ENCODE data around the gene C20orf144.

C20orf144 gene

GRCh38 chr20:33704197-33704924 lies 42.2 kb downstream of the C20orf144 start:
- no peak for TF ChIP-seq CTCF (IDR thresholded peaks at IDR 0.05; ENCODE audit: control extremely low read depth, extremely low read depth, low read depth, missing control alignments)
- POLR2A ChIA-PET = interaction anchor here (0.6 kb wide), 1 partner anchor 8 kb away, joined by 5 read pairs; no protein-coding TSS in a partner anchor
- CTCF ChIA-PET = interaction anchor here (0.9 kb wide), 1 partner anchor 19 kb away, joined by 3 read pairs; no protein-coding TSS in a partner anchor
- no peak for DNase-seq (ENCODE audit: extremely low spot score)

- DNase-seq (ENCODE audit: extremely low spot score) = no peak
- ChIA-PET POLR2A (no interaction called here), CTCF (no interaction called here)
- TF ChIP-seq CTCF (IDR thresholded peaks at IDR 0.05; ENCODE audit: control extremely low read depth, extremely low read depth, low read depth, missing control alignments) = no peak
Observed at GRCh38 chr20:33707668-33708067, 45.5 kb downstream of the C20orf144 start.

GRCh38 chr20:33709398-33709797 lies 47.3 kb downstream of the C20orf144 start:
- no peak for DNase-seq (ENCODE audit: extremely low spot score)
- POLR2A ChIA-PET = no interaction called here
- no peak for TF ChIP-seq CTCF (IDR thresholded peaks at IDR 0.05; ENCODE audit: control extremely low read depth, extremely low read depth, low read depth, missing control alignments)
- CTCF ChIA-PET = interaction anchor here (1.0 kb wide), 1 partner anchor 14 kb away, joined by 3 read pairs; no protein-coding TSS in a partner anchor

- no peak for DNase-seq (ENCODE audit: extremely low spot score)
- TF ChIP-seq CTCF (IDR thresholded peaks at IDR 0.05; ENCODE audit: control extremely low read depth, extremely low read depth, low read depth, missing control alignments) = no peak
- ChIA-PET CTCF (no interaction called here), POLR2A (interaction anchor here (0.6 kb wide), 1 partner anchor 304 kb away, joined by 3 read pairs; no protein-coding TSS in a partner anchor)
Observed at GRCh38 chr20:33709905-33710541, 47.9 kb downstream of the C20orf144 start.

GRCh38 chr20:33710681-33711445 lies 48.7 kb downstream of the C20orf144 start:
- POLR2A ChIA-PET = interaction anchor here (0.6 kb wide), 1 partner anchor 305 kb away, joined by 3 read pairs; no protein-coding TSS in a partner anchor
- TF ChIP-seq CTCF (IDR thresholded peaks at IDR 0.05; ENCODE audit: control extremely low read depth, extremely low read depth, low read depth, missing control alignments) = no peak
- CTCF ChIA-PET = no interaction called here
- no peak for DNase-seq (ENCODE audit: extremely low spot score)

- CTCF ChIA-PET = no interaction called here
- TF ChIP-seq CTCF (IDR thresholded peaks at IDR 0.05; ENCODE audit: control extremely low read depth, extremely low read depth, low read depth, missing control alignments) = no peak
Observed at GRCh38 chr20:33711446-33711738, 49.3 kb downstream of the C20orf144 start.

More at GRCh38 chr20:33711446-33711738, 49.3 kb downstream of the C20orf144 start:
- DNase-seq (ENCODE audit: extremely low spot score) = no peak
- POLR2A ChIA-PET = no interaction called here

Measured in GM10248 (cell line).